ENCODE data around the gene SLC2A4. TPM values are rescaled to one million over a fixed set of nuclear protein-coding genes. Genes with fewer than 3 reads are reported as not detected.

SLC2A4 gene
- total RNA-seq, 1 donor from 2014 or later: 34.4 TPM

DNA sequence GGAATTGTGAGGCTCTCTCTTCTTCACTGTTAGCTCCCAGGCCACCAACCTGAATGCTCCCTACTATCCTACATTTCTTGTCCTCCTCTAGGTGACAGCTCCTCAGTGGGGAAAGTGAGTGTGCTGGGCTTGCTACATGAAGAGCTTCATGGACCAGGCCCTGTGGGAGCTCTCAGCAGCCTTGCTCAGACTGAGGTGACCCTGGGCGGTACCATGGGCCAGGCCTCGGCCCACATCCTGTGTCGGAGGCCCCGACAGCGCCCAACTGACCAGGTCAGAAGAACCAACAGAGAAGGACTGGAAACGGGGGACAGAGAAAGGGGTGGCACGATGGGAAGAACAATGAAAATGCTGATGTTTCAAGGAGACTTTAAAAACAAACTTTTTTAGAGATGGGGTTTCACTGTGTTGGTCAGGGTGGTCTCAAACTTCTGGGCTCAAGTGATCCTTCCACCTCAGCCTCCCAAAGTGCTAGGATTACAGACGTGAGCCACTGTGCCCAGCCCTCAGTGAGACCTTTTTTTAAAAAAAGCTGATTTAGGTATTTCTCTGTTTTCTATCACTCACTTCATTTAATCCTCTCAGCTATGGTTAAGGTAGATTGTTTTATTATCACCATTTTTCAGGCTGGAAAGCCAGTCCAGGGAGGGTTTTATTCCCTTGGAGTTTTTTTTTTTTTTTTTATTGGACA, 24.6 kb upstream of the SLC2A4 start:
- Histone ChIP-seq H3K27me3 (ENCODE audit: control insufficient read depth in 3 of 3, insufficient read depth in 3 of 3, low read length in 3 of 3) (peaks cover 11 to 18% (median 18%) of the 10 kb centered on the region in 3 donors), H3K9ac (ENCODE audit: low read depth in 1 of 3, low read length in 3 of 3) (no peak overlapping the region), H3K9me3 (ENCODE audit: control insufficient read depth in 3 of 3, low read length in 3 of 3) (no peaks in the 10 kb centered on the region), H3K4me1 (ENCODE audit: control insufficient read depth in 3 of 3, insufficient read depth in 3 of 3, low read length in 3 of 3) (peaks cover 18 to 22% (median 18%) of the 10 kb centered on the region in 3 donors), H3K27ac (ENCODE audit: low read depth, low read length) (no peak overlapping the region), H3K4me3 (ENCODE audit: low read length in 3 of 3) (no peak overlapping the region), H3K36me3 (ENCODE audit: control insufficient read depth in 3 of 3, insufficient read depth in 3 of 3, low read length in 3 of 3) (peaks cover 39 to 52% (median 44%) of the 10 kb centered on the region in 3 donors)

DNA sequence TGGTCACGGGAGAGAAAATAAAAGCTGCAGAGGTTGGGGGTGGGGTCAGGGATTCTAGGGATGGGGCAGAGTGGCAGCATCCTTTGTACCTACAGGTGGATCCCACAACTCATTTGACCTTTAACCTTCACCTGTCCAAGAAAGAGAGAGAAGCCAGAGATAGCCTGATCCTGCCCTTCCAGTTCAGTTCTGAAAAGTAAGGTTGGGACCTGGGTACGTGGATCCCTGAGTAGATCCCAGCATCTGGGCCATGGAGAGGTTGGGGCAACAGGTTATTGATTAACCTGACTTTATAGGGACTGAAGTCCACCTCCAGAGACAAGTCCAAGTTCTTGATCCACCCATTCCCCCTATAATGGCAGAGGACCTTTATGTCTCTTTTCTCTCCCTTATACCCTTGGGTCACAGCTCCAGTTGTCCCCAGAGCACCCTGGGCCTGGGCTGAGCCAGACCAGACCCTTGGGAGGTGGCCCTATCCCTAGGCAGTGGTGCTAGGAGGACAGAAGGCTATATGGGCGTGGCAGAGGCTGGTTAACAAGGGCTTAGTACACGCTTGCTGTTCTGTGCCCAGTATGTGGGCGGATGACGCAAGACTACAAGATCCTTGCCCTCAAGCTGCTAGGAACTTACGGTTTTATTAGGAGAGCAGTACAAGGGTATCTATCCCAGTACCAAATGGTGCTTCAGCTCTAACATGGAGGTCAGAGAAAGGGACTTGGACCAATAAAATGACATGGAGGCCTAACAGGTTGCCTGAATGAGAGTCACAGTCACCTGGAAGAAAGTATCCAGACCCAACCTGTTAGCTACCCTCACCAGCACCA, 22.6 kb upstream of the SLC2A4 start:
- Histone ChIP-seq H3K4me3 (ENCODE audit: low read length in 3 of 3) (no peak overlapping the region), H3K27me3 (ENCODE audit: control insufficient read depth in 3 of 3, insufficient read depth in 3 of 3, low read length in 3 of 3) (peaks cover 25 to 37% (median 36%) of the 10 kb centered on the region in 3 donors), H3K9me3 (ENCODE audit: control insufficient read depth in 3 of 3, low read length in 3 of 3) (no peaks in the 10 kb centered on the region), H3K27ac (ENCODE audit: low read depth, low read length) (no peak overlapping the region), H3K4me1 (ENCODE audit: control insufficient read depth in 3 of 3, insufficient read depth in 3 of 3, low read length in 3 of 3) (peaks cover 13 to 26% (median 20%) of the 10 kb centered on the region in 3 donors), H3K36me3 (ENCODE audit: control insufficient read depth in 3 of 3, insufficient read depth in 3 of 3, low read length in 3 of 3) (peaks cover 38 to 46% (median 39%) of the 10 kb centered on the region in 3 donors), H3K9ac (ENCODE audit: low read depth in 1 of 3, low read length in 3 of 3) (no peak overlapping the region)

DNA sequence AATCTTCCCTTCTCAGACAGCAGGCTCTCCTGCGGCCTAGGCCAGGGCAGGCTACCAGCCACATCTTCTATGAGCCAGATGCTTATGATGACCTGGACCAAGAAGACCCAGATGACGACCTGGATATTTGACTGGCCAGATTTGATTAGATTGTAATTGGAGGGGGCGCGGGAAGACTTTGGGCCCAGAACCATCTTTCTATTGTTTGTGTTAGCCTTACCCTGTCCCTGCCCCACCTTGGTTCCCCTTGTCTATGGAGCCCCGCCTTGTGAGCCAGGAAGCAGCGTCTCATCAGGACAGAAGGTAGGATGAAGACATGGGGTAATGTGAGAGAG, 22.0 kb upstream of the SLC2A4 start:
- no peaks in the 10 kb centered on the region for H3K9me3 ChIP-seq (ENCODE audit: control insufficient read depth in 3 of 3, low read length in 3 of 3)
- H3K27ac ChIP-seq (ENCODE audit: low read depth, low read length): no peak overlapping the region
- peaks cover 32 to 41% (median 38%) of the 10 kb centered on the region in 3 donors for H3K36me3 ChIP-seq (ENCODE audit: control insufficient read depth in 3 of 3, insufficient read depth in 3 of 3, low read length in 3 of 3)
- H3K9ac ChIP-seq (ENCODE audit: low read depth in 1 of 3, low read length in 3 of 3): no peak overlapping the region
- peaks cover 25 to 39% (median 37%) of the 10 kb centered on the region in 3 donors for H3K27me3 ChIP-seq (ENCODE audit: control insufficient read depth in 3 of 3, insufficient read depth in 3 of 3, low read length in 3 of 3)
- H3K4me3 ChIP-seq (ENCODE audit: low read length in 3 of 3): no peak overlapping the region
- peaks cover 13 to 26% (median 20%) of the 10 kb centered on the region in 3 donors for H3K4me1 ChIP-seq (ENCODE audit: control insufficient read depth in 3 of 3, insufficient read depth in 3 of 3, low read length in 3 of 3)

DNA sequence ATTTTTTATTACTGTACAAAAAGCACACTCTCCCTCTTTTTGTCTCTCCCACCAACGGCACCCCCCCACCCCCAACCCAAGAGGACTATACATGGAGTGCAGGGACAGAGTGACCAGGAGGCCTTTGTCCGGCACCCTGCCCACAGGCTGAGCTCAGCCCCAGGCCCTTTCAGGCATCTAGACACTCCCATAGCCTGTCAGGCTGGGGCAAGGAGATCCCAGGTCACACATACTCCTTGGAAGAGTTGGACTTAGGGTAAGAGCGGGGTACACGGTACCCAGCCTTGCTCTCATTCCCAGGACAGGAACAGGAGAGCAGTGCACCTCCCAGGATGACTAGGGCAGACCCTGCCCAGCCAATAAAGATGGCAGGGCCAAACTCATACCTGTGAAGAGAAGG, 21.4 kb upstream of the SLC2A4 start:
- Histone ChIP-seq H3K4me1 (ENCODE audit: control insufficient read depth in 3 of 3, insufficient read depth in 3 of 3, low read length in 3 of 3) (peaks cover 13 to 26% (median 20%) of the 10 kb centered on the region in 3 donors), H3K4me3 (ENCODE audit: low read length in 3 of 3) (no peak overlapping the region), H3K9ac (ENCODE audit: low read depth in 1 of 3, low read length in 3 of 3) (peak overlapping the region in 1 of 3 donors; percentile 71), H3K9me3 (ENCODE audit: control insufficient read depth in 3 of 3, low read length in 3 of 3) (no peaks in the 10 kb centered on the region), H3K27me3 (ENCODE audit: control insufficient read depth in 3 of 3, insufficient read depth in 3 of 3, low read length in 3 of 3) (peaks cover 25 to 40% (median 37%) of the 10 kb centered on the region in 3 donors), H3K36me3 (ENCODE audit: control insufficient read depth in 3 of 3, insufficient read depth in 3 of 3, low read length in 3 of 3) (peaks cover 26 to 34% (median 32%) of the 10 kb centered on the region in 3 donors), H3K27ac (ENCODE audit: low read depth, low read length) (no peak overlapping the region)

DNA sequence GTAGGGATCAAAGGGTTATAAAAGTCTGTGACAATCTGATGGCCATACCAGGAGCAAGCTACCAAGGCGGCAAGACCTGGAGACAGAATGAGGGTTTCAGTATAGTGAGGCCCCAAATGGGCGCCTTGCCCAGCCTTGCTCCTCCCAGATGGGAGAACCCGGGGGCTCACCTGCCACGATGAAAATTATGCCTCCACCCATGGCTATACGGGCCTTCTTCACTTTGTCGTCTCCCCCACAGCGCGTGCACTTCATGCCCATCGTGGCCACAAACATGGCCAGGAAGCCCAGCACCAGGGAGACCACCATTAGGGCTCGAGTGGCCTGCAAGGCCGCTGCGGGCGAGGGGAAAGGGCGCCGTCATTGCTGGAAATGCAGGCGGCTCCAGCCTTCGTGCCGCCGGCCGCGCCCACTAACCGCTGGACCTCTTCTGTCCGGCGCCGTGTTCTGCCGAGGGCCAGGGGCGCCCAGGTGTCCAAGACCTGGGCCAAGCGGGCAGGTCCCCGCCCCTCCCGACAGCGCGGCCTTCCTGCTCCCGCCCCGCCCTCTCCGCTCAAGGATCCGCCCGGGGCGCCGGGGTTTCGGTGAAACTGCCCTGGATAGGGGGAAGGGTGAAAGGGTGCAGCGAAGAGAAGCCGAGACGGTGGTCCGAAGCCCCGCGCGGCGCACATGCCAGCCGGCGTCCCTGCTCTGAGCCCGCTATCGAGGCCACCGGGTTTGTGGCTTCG, 20.7 kb upstream of the SLC2A4 start:
- Histone ChIP-seq H3K27me3 (ENCODE audit: control insufficient read depth in 3 of 3, insufficient read depth in 3 of 3, low read length in 3 of 3) (peaks cover 25 to 40% (median 37%) of the 10 kb centered on the region in 3 donors), H3K9ac (ENCODE audit: low read depth in 1 of 3, low read length in 3 of 3) (peak overlapping the region; percentile 57 to 71 (median 59)), H3K27ac (ENCODE audit: low read depth, low read length) (no peak overlapping the region), H3K4me3 (ENCODE audit: low read length in 3 of 3) (peak overlapping the region; percentile 36 to 56 (median 54)), H3K9me3 (ENCODE audit: control insufficient read depth in 3 of 3, low read length in 3 of 3) (no peaks in the 10 kb centered on the region), H3K36me3 (ENCODE audit: control insufficient read depth in 3 of 3, insufficient read depth in 3 of 3, low read length in 3 of 3) (peaks cover 26 to 34% (median 29%) of the 10 kb centered on the region in 3 donors), H3K4me1 (ENCODE audit: control insufficient read depth in 3 of 3, insufficient read depth in 3 of 3, low read length in 3 of 3) (peaks cover 13 to 26% (median 20%) of the 10 kb centered on the region in 3 donors)

DNA sequence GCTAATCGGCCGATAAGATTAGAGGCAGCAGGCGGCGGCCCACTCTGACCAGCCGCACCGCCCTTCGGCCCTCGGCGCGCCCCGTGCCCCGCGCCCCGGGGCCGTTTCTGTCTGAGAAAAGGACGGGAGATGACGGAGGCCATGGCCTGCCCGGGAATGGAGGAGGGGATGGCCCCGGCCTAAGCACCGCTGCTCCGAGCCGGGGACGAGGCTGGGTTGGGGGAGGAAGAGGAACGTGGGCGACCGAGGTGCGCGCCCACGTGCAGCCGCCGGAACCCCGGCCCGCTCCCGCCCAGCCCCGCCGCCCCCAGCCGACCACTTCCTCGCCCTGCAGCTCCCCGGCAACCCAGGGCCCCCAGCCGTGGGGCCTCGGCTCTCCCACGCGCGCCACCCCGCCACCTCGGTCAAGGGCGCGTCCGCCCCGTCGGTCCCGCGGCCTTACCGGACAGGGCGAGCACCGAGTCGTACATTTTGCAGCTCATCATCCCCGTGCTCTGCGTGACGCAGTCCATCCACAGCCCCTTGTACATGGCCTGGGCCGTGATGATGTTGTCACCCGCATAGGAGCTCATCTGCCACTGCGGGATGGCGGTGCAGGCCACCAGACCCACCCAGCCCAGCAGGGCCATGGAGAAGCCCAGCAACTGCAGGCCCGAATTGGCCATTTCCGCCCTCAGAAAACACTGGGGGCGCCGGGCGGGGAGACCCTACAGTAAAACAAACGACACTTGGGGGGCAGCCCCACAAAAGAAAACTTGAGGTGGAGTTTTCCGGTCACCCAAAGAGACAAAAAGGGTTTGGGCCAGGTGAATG, 19.9 kb upstream of the SLC2A4 start:
- H3K27me3 ChIP-seq (ENCODE audit: control insufficient read depth in 3 of 3, insufficient read depth in 3 of 3, low read length in 3 of 3): peaks cover 25 to 40% (median 37%) of the 10 kb centered on the region in 3 donors
- peak overlapping the region; percentile 43 to 71 (median 59) for H3K9ac ChIP-seq (ENCODE audit: low read depth in 1 of 3, low read length in 3 of 3)
- H3K9me3 ChIP-seq (ENCODE audit: control insufficient read depth in 3 of 3, low read length in 3 of 3): no peaks in the 10 kb centered on the region
- H3K4me3 ChIP-seq (ENCODE audit: low read length in 3 of 3): peak overlapping the region; percentile 36 to 56 (median 54)
- peaks cover 22 to 27% (median 25%) of the 10 kb centered on the region in 3 donors for H3K36me3 ChIP-seq (ENCODE audit: control insufficient read depth in 3 of 3, insufficient read depth in 3 of 3, low read length in 3 of 3)
- H3K4me1 ChIP-seq (ENCODE audit: control insufficient read depth in 3 of 3, insufficient read depth in 3 of 3, low read length in 3 of 3): peaks cover 13 to 26% (median 20%) of the 10 kb centered on the region in 3 donors
- no peak overlapping the region for H3K27ac ChIP-seq (ENCODE audit: low read depth, low read length)

DNA sequence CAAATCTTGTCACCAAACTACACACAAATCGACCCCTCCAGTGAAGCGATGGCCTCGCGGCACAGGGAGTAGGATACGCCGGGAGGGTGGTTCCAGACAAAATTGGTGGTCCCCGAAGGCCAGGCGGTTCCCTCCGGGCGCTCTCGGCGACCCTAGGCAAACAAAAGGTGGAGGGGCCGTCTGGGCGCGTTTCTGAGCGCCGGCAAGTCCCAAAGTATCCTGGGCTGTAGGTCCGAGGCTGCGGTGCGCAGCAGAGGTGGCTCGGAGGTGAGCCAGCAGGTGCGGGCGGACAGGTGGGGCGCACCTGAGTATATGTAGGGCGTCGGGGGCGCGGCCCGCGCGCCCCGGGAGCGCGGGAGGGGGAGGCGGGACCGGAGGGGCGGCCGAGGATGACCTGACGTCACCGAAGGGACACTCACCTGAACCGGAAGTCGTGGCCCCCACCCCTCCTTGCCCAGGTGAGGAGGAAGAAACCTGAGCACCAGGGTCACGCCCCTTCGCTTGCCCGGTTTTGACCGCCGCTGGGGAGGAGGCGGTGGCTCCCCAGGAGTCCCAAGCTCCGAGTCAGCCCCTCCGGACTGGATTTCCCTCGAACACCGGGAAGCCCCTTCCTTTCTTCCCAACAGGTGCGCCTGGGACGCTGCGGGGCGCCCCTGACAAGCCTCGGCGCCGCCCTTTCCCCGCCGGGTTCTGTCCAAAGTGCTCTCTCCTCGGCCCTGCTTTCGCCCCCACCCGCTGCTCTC, 19.2 kb upstream of the SLC2A4 start, which contains the start of gene CLDN7:
TSS of gene CLDN7 (minus strand) at position 287 of the 743 bp plus-strand sequence. CDS start 435 bp downstream, outside the sequence.
- H3K27ac ChIP-seq (ENCODE audit: low read depth, low read length): no peak within 1 kb of the TSS
- peaks cover 13 to 26% (median 20%) of the 10 kb centered on the region in 3 donors for H3K4me1 ChIP-seq (ENCODE audit: control insufficient read depth in 3 of 3, insufficient read depth in 3 of 3, low read length in 3 of 3)
- H3K4me3 ChIP-seq (ENCODE audit: low read length in 3 of 3): peak within 1 kb of the TSS; percentile 36 to 56 (median 45)
- no peaks in the 10 kb centered on the region for H3K9me3 ChIP-seq (ENCODE audit: control insufficient read depth in 3 of 3, low read length in 3 of 3)
- H3K27me3 ChIP-seq (ENCODE audit: control insufficient read depth in 3 of 3, insufficient read depth in 3 of 3, low read length in 3 of 3): peaks cover 25 to 40% (median 37%) of the 10 kb centered on the region in 3 donors
- H3K9ac ChIP-seq (ENCODE audit: low read depth in 1 of 3, low read length in 3 of 3): peak within 1 kb of the TSS in 2 of 3 donors; percentile 59 to 71
- H3K36me3 ChIP-seq (ENCODE audit: control insufficient read depth in 3 of 3, insufficient read depth in 3 of 3, low read length in 3 of 3): peaks cover 15 to 21% (median 17%) of the 10 kb centered on the region in 3 donors

DNA sequence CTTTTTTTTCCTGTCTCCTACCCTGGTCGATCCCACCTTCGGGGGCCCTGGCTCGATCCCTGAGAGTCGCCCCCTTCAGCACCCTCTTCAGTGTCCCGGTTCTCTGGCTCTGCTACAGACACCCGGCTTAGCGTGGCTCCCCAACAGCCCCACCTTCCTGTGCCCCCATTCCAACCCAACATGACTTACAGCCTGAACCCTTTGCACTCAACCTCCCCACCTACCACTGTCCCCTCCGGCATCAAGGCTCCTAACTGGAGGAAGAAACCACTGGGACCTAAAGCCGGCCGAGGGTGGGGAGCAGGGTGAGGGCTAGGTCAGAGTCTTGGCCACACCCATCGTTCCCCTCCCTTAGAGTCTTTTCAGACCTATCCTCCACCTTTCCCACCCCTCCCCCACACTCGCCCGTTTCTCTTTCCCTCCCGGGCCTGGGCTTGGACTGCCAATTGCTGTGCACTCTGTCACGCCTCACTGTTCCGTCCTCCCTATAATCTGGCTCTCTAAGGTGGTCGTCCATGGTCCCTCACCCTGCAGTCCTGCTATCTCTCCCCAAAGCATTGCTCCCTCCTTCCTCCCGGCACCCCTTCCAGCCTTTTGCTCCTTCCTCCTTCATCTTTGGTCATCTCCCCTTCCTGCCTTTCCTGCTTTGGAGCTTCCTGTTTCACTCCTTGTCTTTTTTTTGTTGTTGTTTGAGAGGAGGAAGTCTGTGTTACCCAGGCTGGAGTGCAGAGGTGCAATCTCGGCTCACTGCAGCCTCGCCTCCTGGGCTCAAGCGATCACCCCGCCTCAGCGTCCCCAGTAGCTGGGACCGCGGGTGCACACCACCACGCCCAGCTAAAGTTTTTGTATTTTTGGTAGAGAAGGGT, 18.4 kb upstream of the SLC2A4 start:
- Histone ChIP-seq H3K4me1 (ENCODE audit: control insufficient read depth in 3 of 3, insufficient read depth in 3 of 3, low read length in 3 of 3) (peaks cover 13 to 26% (median 20%) of the 10 kb centered on the region in 3 donors), H3K27ac (ENCODE audit: low read depth, low read length) (no peak overlapping the region), H3K4me3 (ENCODE audit: low read length in 3 of 3) (peak overlapping the region in 2 of 3 donors; percentile 45 to 54), H3K9ac (ENCODE audit: low read depth in 1 of 3, low read length in 3 of 3) (no peak overlapping the region), H3K9me3 (ENCODE audit: control insufficient read depth in 3 of 3, low read length in 3 of 3) (no peaks in the 10 kb centered on the region), H3K27me3 (ENCODE audit: control insufficient read depth in 3 of 3, insufficient read depth in 3 of 3, low read length in 3 of 3) (peaks cover 25 to 40% (median 37%) of the 10 kb centered on the region in 3 donors), H3K36me3 (ENCODE audit: control insufficient read depth in 3 of 3, insufficient read depth in 3 of 3, low read length in 3 of 3) (peaks cover 13 to 15% (median 14%) of the 10 kb centered on the region in 3 donors)

All from skeletal muscle tissue (tissue), 4 donors.